GM19099 (cell line): ENCODE measurements around the gene COL4A2.

Source experiments
- POLR2A ChIP-seq: IDR thresholded peaks from 3 replicates; pipeline ENCODE4 v1.6.1; 2011; ENCODE audit warnings: low read depth; ENCODE audit not compliant: insufficient read length; ENCODE audit errors: extremely low read depth

Gene COL4A2

DNA sequence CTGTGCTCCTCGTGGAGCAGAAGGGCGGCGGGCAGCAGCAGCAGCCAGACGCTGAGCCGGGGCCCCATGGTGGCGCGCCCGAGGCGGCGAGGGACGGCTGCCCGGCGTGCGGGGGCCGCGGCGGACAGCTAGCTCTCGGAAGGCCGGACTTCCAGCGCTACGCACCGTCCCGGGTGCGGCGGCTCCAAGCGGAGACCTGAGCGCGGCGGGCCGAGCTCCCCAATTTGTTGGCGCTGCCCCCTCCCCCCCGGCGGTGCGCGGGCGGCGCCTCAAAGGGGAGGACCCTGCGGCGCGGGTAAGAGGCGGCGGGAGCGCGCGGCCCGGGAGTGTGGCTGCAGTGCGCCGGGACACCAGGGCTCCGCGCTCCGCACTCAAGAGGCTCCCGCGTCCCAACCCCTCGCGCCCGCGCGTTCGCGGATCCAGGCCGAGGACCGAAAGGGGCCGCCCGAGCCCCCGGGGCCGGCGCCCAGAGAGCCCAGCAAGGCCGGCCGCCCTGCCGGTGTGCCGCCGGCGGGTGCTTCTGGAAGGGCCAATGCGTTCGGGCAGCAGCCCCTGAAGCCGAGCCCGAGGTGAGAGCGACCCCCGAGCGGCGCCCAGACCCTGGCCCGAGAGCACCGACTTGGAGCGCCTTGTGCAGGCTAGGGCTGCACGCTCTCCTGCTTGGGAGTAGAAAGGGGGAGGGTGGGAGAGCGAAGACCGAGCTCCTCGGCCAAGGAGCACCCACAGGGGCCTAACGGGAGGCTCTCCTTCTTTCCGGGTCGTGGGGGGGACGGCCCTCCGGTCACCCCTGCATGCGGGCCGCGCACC is at the start of gene COL4A2, which contains the start of gene COL4A1:
Gene COL4A2, plus strand, starts transcription at position 325 of the 807 bp plus-strand sequence. CDS start 620 bp downstream, outside the sequence.
Gene COL4A1, minus strand, starts transcription at position 198 of the 807 bp plus-strand sequence. Its CDS starts 130 bp downstream, at position 68.
- TF ChIP-seq POLR2A: no peak

DNA sequence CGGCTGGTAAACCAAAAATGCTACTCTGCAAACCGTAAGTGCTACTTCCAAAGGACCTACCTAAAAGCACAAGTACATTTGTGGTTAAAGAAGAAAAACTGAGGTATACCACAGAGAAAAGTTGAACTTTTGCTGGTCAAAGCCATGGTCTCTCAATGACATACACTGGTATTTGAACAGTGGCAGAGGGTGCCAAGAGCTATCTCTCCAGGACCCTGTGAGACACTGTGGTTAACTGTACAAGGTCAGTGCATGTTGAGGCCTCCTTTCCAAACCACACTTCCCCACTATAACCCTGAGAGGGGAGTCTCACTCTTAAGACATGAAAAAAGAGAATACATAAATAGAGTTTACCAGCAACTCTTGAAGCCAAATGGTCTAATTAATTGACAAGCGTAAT is 49.7 kb upstream of the COL4A2 start:
- TF ChIP-seq POLR2A: no peak

DNA sequence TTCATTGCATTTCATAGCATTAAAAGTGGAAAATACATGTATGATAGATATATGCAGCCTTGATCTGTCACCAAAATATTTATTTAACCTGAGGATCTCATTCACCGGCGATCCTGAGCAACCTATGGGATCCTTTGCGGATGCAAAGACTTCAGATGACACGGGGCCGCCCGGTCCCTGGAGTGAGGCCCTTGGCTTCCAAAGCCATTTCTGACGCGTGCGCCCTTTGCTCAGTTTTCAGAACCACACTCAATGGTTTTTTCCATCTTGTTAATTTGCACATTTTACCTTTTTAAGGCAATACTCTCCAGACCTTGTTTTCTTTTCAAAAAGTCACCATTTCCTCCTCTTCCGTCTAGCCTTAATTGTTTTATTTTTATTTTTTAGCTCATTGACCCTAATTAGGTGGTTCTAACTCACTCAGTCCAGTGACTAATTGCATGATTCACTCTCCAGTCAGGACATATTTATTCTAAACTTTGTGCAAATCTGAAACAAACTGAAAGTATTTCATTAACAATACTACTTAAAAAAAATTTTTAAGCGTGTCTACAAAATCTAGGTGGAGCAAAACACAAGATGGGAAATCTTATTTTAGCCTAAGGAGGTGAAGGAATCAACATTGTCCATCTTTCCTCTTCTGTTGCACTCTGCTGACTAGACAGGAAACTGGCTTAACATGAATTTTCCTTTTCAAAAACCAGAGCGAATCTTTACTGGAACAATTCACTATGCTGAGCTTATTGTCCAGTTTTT is 48.0 kb upstream of the COL4A2 start:
- TF ChIP-seq POLR2A: no peak

DNA sequence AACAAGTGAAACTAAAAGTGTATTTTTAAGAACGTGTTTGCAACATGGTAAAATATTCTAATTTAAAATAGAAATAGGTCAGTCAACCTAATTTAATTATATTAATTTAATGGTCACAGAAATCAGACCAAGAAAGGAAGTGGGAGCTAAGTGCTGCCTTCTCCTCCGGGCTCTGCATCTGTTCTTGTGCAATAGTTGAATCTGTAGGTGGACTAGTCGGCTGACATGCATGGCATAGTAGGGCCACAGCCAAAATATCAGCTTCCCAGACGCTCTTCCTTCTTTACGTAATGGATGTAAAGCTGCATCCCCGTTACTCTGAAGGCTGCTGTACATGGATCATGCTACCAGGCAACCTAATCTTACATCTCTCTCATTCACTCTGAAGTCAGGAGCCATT is 47.4 kb upstream of the COL4A2 start:
- TF ChIP-seq POLR2A: no peak

DNA sequence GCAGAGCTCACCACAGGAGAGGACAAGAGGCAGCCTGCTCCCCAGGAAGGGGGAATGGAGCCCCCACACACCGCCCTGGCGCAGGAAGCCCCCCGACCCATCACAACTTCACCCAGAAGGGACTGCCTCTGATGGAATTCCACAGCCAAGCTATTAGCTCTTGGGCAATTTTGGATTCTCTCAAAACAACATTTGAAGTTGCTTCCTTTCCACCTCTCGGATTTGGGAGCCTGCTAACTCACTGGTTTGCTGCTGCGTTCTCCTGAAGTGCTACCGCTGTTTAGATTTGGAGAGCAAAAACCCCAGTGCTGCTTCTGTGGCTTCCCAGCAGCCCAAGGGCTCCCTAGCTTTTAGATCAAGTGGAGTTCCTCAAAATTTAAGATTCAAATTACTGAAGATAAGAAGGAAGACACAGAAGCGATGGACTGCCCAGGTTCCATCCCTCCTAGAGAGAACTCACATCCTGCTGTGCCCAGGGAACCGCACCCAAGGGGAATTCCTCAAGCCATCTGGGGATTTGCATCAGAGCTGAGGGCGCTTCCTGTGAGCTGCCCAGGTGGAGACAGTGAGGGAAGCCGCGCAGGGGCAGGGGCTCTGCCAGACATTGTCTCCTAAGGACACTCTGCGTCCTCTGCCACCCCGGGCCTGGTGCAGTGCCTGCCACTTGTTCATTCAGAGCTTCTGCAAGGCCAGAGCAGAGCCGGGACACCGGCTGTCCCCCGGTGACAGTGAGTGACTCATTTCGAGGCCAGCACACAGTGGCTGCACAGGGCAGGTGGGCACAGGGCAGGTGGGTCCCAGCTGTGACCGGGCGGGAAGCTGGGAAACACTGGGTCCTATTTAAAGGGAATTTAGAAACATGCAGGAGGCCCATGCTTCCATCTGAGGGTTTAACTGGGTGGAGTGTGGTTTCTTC is 45.7 kb upstream of the COL4A2 start:
- no peak for TF ChIP-seq POLR2A

DNA sequence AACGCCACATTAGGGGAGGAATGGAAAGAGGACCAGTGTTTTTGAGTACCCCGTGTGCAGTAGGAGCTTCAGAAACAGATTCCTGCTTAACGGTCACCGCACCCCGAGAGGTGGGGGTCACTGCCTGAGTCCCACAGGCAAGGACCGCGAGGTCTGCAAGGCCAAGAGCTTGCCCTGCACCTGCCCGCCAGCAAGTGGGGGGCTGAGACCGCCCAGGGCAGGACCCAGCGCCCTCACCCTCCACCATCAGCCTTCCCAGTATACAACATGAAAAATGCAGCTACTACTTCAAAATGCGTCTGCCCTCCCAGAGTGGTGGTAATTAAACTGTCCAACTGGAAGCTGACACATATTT is 45.0 kb upstream of the COL4A2 start:
- TF ChIP-seq POLR2A: no peak

DNA sequence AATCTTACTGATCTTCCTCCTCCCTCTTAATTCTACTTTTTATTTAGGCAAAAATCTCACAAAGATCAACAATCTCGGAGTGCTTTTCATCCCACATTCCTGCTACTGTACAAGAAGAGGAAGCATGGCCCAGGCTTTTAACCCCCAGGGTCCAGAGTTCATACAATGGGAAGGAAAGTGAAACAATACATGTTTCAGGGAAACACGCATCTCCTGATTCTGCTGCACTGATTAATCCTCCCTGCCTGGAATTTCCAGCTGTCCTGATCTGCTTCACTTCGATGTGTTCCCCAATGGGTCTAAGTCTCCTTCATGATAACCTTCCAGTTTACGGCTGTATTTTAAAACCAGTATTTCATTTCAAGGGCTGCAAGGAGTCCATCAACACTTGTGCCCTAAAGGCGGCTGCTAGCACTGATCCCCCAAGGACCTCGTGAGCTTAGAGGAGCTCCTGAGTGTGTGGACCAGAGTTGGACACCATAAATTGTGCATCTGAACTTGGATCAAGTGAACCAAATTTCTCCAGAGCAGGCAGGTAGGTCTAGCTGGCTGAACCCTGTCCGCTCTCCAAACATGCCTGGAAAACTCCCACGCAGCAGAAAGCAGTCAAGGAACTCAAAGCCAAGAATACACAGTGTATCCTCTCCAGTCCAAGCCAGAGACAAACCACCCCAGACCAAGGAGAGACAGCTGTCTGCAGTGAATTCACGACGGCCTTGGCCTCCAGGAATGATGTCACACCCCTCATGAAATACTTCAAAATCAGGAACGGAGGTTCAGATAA is 44.4 kb upstream of the COL4A2 start:
- TF ChIP-seq POLR2A: no peak

DNA sequence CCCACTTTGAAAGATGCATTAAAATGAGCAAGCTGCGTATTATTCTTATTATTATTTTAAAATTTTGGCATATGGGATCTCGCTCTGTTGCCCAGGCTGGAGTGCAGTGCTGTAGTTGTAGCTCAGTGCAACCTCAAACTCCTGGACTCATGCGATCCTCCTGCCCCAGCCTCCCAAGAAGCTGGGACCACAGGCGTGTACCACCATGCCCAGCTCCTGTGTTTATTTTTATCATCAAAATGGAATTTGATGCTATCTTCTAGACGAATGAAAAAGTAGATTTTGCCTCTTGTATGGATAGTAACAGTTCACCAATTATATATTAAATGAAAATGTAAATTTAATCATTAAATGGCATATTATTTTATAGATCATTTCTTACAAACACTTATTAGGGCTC is 43.7 kb upstream of the COL4A2 start:
- TF ChIP-seq POLR2A: no peak

DNA sequence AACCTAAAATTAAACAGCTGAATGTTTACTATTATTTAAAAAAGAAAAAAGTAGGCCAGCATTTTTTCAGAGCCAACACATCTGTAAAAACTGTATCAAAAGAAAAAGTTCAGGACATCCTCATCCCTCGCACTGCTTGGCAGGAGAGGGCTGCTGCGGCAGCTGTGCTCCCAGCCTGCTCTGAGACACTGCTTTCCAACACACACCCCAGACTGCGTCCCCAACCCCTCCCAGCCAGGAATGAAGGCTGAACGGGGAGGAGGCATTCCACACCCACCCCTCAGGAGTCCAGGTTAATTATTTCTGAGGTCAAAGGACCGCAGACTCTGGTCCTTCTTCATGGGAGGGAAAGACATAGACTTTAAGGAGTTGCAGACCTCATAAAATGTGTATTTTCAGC is 43.2 kb upstream of the COL4A2 start:
- no peak for TF ChIP-seq POLR2A

DNA sequence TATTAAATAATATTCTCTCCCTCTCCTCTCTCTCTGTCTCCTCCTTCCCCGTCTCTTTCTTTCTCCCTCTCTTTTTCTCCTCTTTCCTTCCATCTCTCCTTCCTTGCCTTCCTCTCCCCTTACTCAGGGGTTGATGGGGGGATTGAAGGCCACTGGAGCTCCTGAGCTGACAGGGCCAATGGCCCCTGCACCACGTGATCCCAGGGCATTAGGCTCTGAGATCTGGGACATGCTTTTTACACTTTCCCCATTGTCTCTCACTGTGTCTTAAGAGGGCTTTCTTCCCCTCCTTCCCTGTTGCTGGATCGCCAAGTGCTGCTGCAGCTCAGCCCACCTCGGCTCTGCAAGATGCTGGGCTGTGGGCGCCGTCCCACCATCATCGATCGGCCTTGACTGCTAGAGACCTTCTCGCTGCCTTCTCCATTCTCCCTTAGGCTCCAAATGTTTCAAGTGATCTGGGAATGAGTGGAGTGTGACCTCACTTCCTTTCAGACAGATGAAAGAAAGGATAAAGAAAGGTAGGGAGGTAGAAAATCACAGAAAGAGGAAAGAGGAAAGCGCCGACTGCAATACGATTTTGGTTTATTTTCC is 42.3 kb upstream of the COL4A2 start:
- TF ChIP-seq POLR2A: no peak

DNA sequence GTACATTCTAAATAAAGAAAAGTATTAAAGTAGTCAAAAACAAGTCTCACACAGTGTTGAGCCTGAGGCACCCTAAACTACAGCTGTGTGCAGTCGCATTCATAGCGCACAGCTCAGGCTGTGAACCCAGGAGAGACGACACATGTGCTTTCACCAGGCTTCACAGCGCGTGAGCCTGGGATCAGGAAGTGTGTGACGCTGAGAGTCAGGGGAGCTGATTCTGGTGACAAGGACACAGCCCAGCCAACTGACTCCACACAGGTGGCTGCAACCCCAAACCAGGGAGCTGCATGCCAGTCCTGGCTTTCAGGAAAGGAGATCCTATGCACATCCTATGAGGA is 41.8 kb upstream of the COL4A2 start:
- no peak for TF ChIP-seq POLR2A

DNA sequence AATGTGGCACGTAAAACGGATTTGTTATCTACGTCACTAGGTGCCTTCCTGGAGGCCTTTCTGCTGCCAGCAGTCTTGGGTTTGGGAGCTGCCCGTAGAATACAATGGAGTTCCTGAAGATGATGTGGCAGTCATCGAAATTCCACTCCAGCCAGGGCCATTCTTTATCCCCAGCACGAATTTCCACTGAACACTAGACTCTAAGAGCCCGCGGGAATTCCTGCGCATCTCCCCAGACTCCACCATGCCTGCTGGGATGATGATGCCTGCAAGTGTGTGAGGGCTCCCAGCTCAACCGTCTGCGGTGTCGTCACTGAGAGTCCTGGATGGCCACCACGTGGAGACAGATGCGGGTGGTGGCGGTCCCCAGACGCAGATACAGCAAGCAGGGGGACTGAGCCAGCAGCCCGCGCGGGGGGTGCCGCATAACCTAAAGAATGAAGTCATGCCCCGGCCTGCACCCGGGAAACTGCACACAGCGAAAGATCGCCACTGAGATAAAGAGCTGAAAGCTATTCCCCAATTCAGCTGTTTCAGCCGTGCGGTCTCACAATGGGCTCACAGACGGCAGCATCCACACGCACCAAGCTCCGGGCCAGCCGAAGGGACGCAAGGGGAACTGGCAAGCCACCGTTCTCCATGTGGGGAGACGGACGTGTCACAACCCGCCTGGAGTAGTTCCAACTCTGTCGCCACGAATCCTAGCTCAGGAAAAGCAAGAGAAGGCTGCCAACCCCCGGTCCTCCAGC is 41.2 kb upstream of the COL4A2 start:
- TF ChIP-seq POLR2A: no peak

DNA sequence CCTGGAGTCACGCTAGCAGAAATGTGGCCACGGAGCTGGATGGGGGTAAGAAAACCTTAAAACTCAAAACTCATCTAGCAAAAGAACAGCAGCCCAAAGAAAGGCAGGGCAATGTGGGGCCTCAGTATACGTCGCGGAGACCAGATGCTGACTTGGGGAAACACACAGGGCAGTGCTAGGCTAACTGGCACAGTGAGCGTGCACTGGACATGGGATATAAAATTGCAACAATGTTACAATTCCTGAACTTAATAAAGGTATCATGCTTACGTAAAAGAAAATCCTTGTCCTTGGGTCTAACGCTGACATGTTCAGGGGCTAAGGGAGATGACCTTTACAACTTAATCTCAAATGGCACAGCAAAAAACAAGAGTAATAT is 40.7 kb upstream of the COL4A2 start:
- TF ChIP-seq POLR2A: no peak
